GM10248 (cell line): Measurements from ENCODE around the gene PLA2G4E.

Source experiments
- CTCF ChIA-PET: fragments of 300-600 bp; sonication (Branson Sonifier 250); formaldehyde crosslinking; extraction: SDS; loops from one replicate; lab custom pipeline; 2021; ENCODE audit warnings: antibody characterized with exemption; lab: Yijun Ruan, JAX
- POLR2A ChIA-PET: fragments of 350-650 bp; sonication (Branson Sonifier 250); formaldehyde crosslinking; extraction: SDS; loops from one replicate; lab custom pipeline; 2020; ENCODE audit warnings: antibody characterized with exemption; lab: Yijun Ruan, JAX
- DNase-seq: peaks from one replicate; pipeline ENCODE4 v3.0.0; 2012; ENCODE audit errors: extremely low spot score
- TF ChIP-seq, protein P1 (sequence below): IDR thresholded peaks from 2 replicates; pipeline ENCODE4 v1.5.1; 2012; ENCODE audit warnings: mild to moderate bottlenecking, low read depth; ENCODE audit errors: extremely low read depth, missing control alignments, control extremely low read depth

PLA2G4E gene

DNA sequence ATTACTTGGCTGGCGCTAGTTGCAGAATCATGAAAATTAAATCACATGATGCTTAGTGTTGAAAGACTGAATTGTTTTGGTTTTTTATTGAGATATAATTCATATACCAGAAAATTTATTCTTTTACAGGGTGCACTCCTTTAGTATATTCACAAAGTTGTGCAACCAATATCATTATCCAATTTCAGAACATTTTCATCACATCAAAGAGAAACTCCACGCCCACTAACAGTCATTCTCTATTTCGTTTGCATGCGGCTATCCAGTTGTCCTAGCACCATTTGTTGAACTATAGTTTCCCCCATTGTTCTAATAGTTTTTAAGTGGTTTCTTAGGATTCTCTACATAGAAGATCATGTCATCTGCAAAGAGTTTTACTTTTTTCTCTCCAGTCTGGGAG lies 52.1 kb downstream of the PLA2G4E start:
- ChIA-PET POLR2A (no interaction called here), CTCF (interaction anchor here (1.5 to 4.4 kb wide), 2 partner anchors 13 to 64 kb away, joined by 4 to 19 read pairs; no protein-coding TSS in a partner anchor)
- no peak for DNase-seq

DNA sequence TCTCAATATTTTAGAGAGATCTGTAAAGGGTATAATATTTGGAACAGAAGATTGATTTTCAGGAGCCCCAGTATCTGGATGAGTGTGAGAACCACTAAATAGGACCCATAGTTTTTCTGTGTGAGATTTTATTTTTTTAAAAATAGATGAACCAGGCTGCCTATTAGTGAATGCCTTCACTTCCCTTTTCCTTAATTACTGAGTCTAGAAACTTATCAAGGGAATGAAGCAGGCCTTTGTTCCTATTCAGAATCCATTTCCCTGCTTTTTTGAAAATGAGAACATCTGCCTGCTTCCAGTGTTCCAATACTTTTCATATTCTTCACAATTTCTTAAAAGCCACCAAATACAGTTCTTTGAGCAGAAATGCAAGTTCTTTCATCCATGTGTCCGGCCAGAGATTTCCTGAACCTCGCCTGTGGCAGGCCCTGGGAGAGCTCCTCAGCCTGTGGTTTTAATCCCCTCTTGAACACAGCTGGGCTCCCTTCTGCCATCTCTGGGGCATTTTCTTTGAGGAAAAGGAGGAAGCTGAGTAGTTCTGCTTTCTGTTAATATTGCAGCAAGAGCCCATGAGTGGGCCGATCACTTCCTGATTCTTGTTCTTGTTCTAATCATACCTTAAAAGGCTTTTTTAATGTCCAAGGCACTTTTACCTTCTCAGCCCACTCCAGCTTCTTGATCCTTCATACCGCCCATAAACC lies 53.2 kb downstream of the PLA2G4E start:
- TF ChIP-seq, protein P1, sequence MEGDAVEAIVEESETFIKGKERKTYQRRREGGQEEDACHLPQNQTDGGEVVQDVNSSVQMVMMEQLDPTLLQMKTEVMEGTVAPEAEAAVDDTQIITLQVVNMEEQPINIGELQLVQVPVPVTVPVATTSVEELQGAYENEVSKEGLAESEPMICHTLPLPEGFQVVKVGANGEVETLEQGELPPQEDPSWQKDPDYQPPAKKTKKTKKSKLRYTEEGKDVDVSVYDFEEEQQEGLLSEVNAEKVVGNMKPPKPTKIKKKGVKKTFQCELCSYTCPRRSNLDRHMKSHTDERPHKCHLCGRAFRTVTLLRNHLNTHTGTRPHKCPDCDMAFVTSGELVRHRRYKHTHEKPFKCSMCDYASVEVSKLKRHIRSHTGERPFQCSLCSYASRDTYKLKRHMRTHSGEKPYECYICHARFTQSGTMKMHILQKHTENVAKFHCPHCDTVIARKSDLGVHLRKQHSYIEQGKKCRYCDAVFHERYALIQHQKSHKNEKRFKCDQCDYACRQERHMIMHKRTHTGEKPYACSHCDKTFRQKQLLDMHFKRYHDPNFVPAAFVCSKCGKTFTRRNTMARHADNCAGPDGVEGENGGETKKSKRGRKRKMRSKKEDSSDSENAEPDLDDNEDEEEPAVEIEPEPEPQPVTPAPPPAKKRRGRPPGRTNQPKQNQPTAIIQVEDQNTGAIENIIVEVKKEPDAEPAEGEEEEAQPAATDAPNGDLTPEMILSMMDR: no peak
- CTCF ChIA-PET: interaction anchor here (1.0 to 1.9 kb wide), 4 partner anchors 14 to 194 kb away, joined by 3 to 11 read pairs (median 6); partner anchors contain the start of gene MAPKBP1
- peak; percentile 57 for DNase-seq
- POLR2A ChIA-PET: interaction anchor here (0.5 kb wide), 1 partner anchor 26 kb away, joined by 5 read pairs; no protein-coding TSS in a partner anchor

More for the DNA sequence above, 52.1 kb downstream of the PLA2G4E start:
- TF ChIP-seq, protein P1: no peak

DNA sequence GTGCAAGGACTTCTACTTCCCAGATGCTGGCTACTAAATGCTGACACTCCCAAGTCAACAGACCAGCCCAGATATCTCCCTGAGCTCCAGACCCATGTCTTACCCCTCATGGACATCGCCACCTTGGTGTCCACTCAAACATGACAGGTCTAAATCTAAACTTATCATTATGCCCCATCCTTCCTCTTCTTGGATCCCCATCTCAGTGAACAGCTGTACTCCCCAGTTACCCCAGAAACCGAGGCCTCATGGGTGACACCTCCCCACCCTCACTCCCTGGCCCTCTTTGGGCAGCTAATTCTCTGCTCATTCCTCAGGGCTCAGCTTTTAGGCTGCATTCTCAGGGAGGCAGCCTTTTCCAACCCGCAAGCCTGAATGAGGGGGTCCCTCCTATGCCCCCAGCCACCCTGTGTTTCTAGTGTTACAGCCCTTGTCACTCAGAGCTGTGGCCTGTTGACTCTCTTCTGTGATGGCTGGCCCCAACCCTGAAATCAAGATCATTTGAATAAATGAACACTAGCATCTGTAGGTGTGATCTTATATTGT lies 53.8 kb downstream of the PLA2G4E start:
- ChIA-PET POLR2A (interaction anchor here (0.6 to 1.0 kb wide), 2 partner anchors 9 to 1166 kb away, joined by 3 to 4 read pairs; no protein-coding TSS in a partner anchor), CTCF (interaction anchor here (1.0 to 1.9 kb wide), 4 partner anchors 14 to 194 kb away, joined by 3 to 11 read pairs (median 6); partner anchors contain the start of gene MAPKBP1)
- DNase-seq: no peak
- TF ChIP-seq, protein P1: no peak

DNA sequence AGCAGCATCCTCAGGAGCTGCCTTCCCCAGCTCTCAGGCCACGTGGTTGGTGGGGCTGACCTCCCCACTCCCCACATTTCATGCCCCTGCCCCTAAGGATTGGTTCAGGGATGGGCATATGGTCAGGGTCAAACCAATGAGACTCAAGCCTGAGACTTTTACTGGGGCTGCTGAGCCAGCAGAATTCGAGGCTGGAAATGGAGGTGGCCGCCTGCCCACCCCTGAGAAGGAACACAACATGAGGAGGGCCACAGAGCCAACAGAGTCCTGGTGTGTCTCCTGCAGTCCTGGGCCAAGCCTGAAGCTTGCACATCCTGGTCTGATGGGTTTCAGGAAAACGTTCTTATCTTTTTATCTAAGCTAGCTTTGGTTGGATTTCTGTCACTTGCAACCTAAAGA lies 54.4 kb downstream of the PLA2G4E start:
- POLR2A ChIA-PET: interaction anchor here (0.6 to 1.0 kb wide), 2 partner anchors 9 to 1166 kb away, joined by 3 to 4 read pairs; no protein-coding TSS in a partner anchor
- DNase-seq: no peak
- CTCF ChIA-PET: interaction anchor here (1.0 to 1.9 kb wide), 3 partner anchors 13 to 193 kb away, joined by 5 to 11 read pairs (median 8); partner anchors contain the start of gene MAPKBP1
- TF ChIP-seq, protein P1: no peak

DNA sequence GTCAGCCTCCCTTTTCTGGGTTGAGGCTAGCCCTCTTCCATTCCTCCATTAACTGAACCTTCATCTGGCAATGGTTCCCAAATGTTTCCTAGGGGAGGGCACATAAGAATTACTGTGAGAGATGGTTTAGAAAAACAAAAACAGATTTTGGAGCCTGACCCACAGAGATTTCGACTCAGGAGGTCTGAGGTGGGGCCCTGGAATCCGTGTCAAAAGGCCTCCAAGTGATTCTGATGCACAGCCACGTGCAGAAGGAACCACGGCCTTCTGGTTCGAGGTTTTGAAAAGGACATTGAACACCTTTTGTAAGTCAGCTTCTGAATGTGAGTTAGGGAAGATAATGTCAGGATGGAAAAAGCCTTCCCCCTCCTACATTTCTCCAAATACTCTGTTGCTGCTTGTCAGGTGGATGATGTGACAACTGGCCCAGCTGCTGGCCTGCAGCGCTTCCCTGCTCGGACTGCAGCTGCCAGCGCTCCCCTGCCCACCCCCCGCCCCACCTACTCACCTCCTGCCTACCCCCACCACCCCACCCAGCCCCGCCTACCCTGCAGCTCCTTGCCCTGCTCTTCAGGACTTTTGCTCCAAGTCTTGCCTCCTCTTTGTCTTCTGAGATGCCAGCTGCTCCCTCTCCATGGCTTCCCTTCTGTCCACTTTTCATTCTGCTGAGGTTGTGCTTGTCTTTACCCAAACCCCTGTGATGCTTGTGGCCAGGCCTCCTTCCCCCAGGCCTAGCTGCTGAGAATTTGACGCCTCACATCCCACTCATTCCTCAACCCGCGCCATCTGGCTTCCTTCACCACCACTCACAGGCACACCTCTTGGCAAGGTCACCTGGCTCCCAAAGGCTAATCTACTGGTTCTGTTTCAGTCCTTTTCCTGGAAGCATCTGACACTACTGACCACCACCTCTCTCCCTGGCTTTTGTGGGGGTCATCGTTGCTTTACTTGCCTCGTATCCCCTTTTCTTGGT lies 55.1 kb downstream of the PLA2G4E start:
- DNase-seq: no peak
- POLR2A ChIA-PET: interaction anchor here (0.6 to 1.0 kb wide), 2 partner anchors 8 to 1165 kb away, joined by 3 to 4 read pairs; no protein-coding TSS in a partner anchor
- CTCF ChIA-PET: interaction anchor here (0.7 to 1.9 kb wide), 2 partner anchors 10 to 13 kb away, joined by 3 to 11 read pairs; no protein-coding TSS in a partner anchor
- TF ChIP-seq, protein P1: no peak
